Stimulated activated CD8-positive, alpha-beta memory T cell treated with anti-CD3 and anti-CD28 coated beads, Interleukin-12 subunit alpha, Interleukin-12 subunit beta, amount 100 ng/mL, for 1 hour (primary cell): ENCODE data around the gene CNOT10.
"Not testable (repeated sequence)": the region's sequence is repeated elsewhere in the genome, so short reads cannot be mapped to it uniquely, and the experiment has no call there.

Experiments
- DNase-seq: peaks from one replicate; pipeline ENCODE4 v3.0.0-alpha.2; 2020; ENCODE audit warnings: low read depth

The CNOT10 gene, protein sequence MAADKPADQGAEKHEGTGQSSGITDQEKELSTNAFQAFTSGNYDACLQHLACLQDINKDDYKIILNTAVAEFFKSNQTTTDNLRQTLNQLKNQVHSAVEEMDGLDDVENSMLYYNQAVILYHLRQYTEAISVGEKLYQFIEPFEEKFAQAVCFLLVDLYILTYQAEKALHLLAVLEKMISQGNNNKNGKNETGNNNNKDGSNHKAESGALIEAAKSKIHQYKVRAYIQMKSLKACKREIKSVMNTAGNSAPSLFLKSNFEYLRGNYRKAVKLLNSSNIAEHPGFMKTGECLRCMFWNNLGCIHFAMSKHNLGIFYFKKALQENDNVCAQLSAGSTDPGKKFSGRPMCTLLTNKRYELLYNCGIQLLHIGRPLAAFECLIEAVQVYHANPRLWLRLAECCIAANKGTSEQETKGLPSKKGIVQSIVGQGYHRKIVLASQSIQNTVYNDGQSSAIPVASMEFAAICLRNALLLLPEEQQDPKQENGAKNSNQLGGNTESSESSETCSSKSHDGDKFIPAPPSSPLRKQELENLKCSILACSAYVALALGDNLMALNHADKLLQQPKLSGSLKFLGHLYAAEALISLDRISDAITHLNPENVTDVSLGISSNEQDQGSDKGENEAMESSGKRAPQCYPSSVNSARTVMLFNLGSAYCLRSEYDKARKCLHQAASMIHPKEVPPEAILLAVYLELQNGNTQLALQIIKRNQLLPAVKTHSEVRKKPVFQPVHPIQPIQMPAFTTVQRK

DNA sequence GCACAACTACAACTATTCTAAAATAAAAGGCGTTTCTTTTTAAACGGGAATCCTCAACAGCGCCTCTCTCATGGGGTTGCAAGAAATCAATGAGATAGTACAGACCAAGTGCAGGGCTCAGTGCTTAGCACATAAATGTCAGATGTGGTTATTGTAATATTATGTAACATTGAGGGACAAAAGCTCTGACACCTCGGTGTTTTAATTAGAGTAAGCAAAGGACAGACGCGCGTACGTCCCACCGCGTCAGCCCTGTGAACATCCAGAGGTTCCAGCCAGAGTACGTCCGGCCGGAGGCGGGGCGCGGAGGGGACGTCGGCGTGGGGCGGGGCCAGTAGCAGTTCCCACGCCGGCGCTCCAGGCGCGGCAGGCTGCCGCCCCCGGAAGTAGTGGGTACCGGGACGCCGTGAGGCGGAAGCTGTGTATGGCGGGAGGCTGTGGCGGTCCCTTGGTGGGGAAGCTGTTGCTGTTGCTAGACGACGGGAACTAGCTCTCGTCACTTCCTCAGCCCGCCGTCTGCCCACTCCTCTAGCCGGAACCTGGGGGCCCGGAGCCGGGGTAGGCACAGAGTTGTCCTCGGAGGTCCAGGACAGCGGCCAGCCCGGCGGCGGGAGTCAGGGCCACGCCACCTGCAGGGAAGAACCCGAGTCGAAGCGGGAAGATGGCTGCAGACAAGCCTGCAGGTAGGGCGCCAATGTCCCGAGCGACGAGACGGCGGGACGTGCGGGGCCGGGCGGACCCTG lies at the start of gene CNOT10:
Gene CNOT10 (plus strand): TSS at position 389 of the 743 bp plus-strand sequence. CDS start 273 bp downstream, at position 662.
- peak; percentile 91 for DNase-seq

DNA sequence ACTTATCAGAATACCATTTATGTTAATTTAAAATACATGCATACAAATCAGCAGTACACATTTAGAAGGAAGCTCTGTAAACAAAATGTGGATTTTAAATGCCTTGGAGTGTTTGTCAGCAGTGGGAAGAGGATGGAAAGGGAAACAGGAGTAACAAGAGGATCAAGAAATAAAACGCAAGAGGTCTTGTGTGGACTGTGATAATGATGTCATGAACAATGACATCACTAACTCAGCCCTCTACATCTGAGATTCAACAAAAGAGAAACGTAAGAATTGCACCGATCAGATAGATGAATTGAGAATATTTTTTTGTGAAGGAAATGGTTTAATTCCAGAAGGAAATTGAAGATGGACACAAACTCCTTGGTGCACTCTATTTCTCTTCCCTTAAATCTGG lies 44.0 kb upstream of the CNOT10 start:
- DNase-seq = no peak

DNA sequence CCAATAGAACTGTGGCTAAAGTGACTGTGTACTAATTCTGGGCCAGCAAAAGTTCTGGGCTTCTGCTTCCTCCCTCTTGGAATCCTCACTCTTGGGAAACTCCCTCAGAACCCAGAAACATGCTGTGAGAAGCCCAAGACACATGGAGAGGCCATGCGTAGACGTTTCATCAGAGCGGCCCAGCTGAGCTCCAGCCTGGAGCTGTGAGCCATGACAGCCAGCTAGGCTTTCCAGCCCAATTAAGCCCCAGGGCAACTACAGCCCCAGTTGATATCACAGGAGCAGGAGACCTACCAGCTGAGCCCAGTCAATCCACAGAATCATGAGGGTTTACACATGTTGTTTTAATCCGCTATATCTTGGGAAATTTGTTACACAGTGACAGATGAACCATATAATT lies 43.6 kb upstream of the CNOT10 start:
- DNase-seq = no peak

DNA sequence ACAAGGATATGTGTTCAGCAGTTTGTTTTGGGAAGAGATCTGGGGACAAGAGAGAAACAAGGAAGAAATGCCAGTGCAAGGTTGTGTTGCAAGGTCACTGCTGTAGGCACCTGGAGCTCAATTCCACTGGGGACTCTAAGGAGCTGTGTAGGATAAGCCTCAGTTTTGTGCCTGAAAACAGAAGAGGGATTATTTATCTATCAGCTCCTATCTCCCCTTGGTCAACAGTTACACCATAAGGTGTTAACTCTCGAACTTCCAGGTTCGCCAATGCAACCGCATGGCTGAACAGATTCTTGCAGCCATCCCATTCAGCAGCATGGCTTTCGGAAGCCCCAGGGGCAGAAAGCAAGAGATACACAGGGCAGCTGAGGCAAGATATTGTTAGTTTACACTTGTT lies 41.6 kb upstream of the CNOT10 start:
- DNase-seq = no peak

DNA sequence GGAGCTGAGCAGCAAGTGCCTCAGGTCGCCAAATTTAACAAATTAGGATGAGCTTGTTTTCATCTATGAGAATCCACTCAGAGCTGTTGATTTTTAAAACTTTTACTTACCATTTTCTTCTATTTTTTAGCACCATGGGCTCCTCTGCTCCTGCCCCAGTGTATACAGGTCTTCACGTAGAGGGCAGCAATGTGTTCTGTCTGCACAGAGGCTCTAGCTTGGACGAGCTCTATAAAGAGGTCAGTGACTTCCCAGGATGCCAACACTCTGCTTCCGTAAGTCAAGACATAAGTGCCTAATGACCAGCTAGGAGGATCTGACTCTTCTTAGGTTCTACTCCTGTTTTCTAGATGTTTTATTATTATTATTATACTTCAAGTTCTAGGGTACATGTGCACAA lies 41.2 kb upstream of the CNOT10 start:
- no peak for DNase-seq

DNA sequence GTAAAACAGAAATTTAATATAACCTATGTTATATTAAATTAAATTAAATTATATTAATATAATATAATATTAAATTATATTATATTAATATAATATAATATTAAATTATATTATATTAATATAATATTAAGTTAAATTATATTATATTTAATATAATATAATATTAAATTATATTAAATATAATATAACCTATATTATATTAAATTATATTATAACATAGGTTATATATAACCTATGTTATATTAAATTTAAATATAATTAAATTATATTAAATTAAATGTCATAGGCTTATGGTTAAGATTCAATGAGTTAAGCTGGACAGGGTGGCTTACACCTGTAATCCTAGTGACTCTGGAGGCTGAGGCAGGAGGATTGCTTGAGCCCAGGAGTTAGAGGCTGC lies 40.6 kb upstream of the CNOT10 start:
- no peak for DNase-seq

DNA sequence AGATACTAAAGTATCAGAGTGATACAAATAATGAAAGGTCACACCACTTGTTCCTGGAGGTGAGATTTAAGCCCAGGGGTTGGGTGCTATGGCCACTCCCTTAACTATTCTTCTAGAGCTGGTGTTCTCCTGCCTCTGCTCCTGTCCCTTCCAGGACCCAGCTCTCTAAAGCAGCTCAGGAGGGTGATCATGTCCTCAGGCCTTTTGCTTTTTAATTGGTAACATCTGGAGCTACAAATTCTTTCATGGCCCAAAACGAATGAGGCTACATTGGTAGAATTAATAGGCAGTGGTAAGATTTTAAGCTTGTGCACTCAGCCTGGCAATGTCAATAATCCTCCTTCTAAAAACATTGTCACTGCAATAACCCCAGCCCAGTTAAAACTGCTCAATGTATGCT lies 38.2 kb upstream of the CNOT10 start:
- no peak for DNase-seq

DNA sequence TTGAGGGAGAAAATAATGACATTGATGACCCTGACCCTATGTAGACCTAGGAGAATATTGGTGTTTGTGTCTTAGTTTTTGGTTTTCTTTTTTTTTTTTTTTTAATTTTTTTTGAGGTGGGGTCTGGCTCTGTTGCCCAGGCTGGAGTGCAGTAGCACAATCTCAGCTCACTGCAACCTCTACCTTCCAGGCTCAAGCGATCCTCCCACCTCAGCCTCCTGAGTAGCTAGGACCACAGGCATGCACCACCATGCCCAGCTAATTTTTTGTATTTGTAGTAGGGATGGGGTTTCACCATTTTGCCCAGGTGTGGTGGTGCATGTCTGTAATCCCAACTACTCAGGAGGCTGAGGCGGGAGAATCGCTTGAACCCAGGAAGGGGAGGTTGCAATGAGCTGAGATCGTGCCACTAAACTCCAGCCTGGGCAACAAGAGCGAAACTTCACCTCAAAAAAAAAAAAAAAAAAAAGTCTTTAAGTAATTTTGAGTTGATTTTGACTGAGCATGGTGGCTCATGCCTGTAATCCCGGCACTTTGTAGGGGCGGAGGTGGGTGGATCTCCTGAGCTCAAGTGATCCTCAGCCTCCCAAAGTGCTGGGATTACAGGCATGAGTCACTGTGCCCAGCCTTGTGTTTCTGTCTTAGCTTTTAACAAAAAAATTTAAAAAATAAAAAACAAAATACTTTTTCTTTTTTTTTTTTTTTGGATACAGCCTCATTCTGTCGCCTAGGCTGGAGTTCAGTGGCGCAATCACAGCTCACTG lies 32.5 kb upstream of the CNOT10 start:
- DNase-seq = not testable (repeated sequence)

DNA sequence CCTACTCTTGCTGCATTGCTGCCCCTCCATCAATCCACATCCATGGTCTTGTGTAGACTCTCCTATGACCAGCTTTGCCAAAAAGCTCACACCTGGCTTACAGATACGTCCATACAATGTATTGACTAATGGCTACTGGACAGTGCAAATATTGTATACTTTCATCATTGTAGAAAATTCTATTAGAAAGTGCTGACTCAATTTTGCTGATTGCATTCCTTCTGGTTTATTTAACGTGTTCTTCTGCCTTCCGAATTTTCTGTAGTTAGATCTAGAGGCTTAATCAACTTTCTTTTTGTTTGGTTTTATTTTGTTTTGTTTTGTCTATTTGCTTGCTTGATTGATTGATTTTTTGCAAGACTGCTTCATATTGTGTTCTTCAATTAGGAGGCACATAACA lies 29.8 kb upstream of the CNOT10 start:
- DNase-seq = no peak

DNA sequence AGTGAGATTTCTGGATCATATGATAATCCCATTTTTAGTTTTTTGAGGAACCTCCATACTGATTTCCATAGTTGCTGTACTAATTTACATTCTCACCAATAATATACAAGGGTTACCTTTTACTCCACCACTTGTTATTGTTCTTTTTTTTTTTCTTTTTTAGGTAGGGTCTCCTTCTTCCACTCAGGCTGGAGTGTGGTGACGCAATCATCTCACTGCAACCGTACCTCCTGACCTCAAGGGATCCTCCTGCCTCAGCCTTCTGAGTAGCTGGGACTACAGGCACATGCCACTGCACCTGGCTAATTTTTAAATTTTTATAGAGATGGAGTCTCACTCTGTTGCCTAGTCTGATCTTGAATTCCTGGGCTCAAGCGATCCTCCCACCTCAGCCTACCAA lies 24.4 kb upstream of the CNOT10 start:
- no peak for DNase-seq

DNA sequence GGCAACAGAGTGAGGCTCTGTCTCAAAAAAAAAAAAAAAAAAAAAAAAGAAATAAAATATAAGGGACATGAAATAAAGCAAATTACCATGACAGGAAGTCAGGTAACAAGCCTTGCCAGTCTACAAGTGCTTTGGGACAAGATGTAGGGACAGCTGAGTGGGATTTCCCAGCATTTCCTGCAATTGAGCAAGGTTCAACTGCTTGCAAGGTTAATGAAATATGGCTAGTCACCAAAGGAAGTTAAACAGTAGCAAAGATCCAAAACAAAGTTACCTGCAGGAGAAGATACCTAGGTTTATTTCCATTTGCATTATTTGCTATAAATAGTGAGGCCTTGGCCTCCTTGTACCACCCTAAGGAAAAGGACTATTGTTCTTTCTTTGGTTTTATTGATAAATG lies 22.3 kb upstream of the CNOT10 start:
- DNase-seq = no peak

DNA sequence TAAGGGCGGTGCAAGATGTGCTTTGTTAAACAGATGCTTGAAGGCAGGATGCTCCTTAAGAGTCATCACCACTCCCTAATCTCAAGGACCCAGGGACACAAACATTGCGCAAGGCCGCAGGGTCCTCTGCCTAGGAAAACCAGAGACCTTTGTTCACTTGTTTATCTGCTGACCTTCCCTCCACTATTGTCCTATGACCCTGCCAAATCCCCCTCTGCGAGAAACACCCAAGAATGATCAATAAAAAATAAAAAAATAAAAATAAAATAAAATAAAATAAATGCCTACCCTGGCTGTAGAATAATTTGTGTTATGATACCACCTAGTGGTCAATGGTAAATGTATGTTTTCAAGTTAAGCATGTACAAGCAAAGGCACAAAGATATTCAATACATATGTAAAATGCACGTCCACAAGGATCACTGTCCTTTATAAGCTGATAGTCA lies 20.3 kb upstream of the CNOT10 start:
- not testable (repeated sequence) for DNase-seq

DNA sequence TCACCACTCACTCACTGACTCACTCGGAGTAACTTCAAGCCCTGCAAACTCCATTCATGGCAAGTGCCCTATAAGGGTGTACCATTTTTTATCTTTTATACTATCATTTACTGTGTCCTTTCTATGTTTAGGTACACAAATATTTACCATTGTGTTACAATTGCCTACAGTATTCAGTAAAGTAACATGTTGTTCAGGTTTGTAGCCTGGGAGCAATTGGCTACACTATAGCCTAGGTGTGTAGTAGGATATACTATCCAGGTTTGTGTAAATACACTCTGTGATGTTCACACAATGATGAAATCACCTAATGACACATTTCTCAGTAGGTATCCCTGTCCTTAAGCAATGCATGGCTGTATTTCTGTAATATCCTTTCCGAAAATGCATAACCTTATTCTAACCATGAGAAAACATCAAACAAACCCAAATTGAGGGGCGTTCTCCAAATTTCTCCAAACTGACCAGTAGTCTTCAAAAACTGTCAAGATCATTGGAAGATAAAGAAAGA lies 17.9 kb upstream of the CNOT10 start:
- no peak for DNase-seq

DNA sequence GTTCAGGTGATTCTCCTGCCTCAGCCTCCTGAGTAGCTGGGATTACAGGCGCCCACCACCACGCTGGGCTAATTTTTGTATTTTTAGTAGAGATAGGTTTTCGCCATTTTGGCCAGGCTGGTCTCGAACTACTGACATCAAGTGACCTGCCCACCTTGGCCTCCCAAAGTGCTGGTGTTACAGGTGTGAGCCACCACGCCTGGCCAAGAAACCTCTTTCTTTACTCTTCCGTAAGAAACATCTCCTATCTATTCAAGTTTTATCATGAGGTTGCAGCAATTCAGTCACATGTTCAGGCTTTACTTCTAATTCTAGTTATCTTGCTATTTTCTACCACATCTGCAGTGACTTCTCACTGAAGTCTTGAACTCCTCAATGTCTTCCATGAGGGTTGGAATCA lies 15.8 kb upstream of the CNOT10 start:
- not testable (repeated sequence) for DNase-seq

DNA sequence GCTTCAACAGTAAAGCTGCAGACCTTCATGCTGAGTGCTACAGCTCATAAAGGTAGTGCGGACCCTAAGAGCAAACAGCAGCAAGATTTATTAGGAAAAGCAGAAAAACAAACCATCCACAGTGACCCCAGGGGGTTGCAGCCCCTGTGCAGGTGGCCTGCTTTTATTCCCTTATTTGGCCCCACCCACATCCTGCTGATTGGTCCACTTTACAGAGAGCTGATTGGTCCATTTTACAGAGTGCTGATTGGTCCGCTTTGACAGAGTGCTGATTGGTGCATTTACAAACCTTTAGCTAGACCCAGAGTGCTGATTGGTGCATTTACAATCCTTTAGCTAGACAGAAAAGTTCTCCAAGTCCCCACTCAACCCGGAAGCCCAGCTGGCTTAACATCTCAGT lies 11.3 kb upstream of the CNOT10 start:
- DNase-seq = not testable (repeated sequence)

DNA sequence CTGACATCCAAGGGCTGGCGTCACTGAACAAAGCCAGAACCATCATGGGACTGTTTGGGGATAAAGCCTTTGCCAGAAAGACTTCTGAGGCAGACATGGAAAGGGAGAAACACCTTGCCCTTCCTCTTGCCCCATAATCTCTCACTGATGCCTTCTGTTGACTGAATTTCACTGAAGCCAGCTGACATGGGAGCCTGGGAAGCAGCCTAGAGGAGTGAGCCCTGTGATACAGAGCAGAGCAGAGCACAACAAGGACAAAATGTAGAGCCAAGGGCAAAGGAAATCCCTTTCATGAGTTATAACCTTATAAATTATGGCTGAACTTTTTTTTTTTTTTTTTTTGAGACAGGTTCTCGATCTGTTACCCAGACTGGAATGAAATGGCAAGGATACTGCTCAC lies 9.8 kb upstream of the CNOT10 start:
- no peak for DNase-seq

DNA sequence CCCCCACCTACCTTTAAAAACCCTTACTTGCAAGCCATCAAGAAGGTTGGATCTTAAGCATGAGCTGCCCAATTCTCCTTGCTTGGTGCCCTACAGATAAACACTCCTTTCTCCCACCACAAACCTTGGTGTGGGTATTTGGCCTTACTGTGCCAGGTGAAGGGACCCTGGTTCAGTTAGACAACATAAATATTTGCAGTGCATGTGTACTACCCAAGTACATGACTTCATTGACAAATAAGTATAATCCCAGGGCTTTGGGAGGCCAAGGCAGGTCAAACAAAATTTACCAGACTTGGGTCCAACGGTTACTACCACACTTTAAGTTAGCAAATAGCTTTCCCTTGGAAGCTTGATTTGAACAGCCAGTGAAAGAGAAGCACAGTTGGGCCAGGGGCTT lies 9.3 kb upstream of the CNOT10 start:
- DNase-seq = no peak

DNA sequence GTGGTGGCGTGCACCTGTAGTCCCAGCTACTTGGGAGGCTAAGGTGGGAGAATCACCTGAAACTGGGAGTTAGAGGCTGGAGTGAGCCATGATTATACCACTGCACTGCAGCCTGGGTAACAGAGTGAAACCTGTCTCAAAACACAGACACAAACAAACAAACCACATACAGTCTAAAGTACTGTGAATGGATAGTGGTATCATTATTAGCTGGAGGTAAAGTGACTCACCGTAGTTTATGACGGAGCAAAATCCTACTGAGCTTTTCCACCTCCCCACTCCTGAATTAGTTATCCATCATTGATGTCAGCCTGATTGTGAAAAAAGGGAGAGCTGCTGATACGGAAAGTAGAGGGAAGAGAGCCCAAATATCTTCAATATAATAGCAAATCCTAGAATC lies 3.2 kb upstream of the CNOT10 start:
- no peak for DNase-seq

DNA sequence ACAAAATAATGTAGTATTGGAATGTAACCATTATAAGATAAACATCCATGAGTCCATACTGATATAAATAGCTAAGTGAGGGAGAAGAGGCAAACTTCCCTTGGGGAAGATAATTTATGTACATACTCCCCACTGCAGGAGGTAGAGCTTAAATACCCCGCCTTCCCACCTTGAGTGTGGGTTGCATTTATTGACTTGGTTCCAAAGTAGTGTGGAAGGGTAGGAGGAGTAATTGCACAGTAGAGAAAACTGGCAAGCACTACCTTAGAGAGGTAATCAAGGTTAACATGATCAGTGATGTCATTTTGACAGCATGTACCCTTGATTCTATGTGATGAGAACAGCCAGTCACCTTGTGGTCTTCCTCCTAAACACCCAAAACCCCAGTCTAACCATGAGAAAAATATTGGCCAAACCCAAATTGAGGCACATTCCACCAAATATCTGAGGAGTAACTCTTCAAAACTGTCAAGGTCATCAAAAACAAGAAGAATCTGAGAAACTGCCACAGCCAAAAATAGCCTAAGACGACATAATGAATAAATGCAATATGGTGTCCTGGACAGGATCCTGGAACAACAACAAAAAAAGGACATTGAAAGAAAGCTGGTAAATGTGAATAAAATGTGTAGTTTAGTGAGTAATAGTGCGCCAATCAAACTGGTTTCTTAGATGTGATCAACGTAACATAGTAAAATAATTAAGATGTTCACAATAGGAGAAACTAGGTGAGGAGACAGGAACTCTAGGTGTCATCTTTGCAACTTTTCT lies 774 bp upstream of the CNOT10 start:
- no peak for DNase-seq

DNA sequence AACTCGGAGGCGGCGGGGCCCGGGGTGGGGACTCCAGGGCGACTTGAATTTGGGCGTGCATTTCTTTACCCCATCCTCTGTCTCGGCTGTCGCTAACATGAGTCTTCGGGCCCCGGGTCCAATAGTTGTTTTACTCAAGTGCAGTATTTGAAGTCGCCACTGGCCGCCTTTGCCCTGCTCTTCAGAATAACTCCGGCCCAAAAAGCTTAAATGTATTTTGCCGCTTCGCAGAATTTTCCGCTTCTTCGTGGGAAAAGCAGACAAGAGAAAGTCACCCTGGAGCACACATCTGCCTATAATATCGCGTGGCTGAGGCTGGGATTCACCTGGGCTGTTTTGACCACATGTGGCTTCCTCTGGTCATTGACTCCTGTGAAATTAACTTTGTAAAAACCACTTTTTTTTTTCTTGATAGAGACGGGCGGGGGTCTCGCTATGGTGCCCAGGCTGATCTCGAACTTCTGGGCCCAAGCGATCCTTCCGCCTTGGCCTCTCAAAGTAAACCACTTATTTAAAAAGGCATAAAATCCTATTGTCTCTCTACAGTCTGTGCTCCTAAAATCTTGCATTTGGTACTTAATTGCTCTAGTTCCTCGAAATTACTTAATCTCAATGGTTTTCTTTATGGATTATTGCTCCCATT lies 676 bp downstream of the CNOT10 start:
- DNase-seq = no peak
